Endometrium (tissue), 2 donors: Measurements from ENCODE around the gene COL4A2.

Experiments
- FAIRE-seq: peaks from 2 replicates; lab custom pipeline; 2012; peaks lifted over from hg19 to GRCh38; lab: Jason Lieb, UNC
- donor health status: control.
- donor health status: control.

COL4A2 gene

DNA sequence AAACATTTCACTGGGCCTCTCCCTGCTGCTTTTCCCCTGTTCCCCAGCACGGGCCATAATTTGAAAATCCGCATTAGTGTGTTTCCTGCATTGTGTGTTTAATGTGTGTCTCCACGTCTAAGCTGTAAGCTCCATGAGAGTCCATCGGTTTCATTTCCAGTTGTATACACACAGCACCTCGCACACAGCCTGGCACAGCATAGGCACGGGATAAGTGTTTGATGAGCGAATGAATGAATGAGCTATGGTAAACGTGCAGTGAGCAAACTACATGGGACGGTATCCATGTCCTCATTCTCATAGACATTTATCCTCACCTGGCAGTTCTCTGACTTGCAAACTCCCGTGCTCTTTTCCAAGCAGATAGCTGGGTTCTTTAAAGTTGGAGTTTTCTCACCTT is 148.4 kb downstream of the COL4A2 start:
- FAIRE-seq: no peak

DNA sequence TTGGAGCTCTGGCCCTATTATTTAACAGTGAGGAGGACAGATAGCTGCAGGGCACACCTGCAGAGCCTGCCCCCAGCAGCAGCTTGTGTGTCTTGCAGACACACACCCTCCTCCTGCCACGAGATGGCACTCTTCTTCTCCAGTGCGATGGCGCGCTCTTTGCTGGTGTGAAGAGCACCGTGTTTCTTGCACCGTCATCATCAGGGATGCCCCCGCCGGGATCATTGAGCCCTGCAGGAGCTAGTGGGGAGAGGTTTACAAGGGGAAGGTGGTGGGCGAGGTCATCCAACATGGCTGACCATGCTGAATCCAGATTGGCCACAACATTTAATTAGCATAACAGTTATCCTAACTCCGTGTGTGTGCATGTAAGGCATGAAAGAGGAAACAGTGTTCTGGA is 148.9 kb downstream of the COL4A2 start:
- FAIRE-seq: no peak

- no peak for FAIRE-seq
Observed at GRCh38 chr13:110456550-110456949, 149.5 kb downstream of the COL4A2 start.

- FAIRE-seq: no peak
Observed at GRCh38 chr13:110457361-110457760, 150.3 kb downstream of the COL4A2 start.

DNA sequence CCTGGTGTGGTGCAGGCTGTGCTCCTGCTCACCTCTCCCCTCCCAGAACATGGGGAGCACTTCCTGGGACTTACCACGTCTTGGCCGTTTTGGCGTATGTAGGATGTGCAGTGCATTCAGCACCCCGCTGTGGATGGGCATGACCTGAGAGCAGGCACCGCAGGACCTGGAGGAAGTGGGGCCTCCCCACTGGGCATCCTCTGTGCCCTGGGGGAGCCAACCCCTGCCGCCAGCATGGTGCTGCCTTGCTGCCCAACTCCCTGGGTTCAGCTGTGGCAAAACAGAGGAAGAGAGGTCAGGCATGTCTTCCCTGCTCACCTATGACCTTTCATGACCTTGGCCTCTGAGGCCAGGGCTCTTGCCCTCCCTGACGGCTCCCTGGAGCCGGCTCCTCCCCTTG is 150.9 kb downstream of the COL4A2 start:
- no peak for FAIRE-seq

GRCh38 chr13:110458594-110459365 is 151.7 kb downstream of the COL4A2 start:
- no peak for FAIRE-seq

GRCh38 chr13:110462091-110462490 is 155.0 kb downstream of the COL4A2 start:
- no peak for FAIRE-seq

DNA sequence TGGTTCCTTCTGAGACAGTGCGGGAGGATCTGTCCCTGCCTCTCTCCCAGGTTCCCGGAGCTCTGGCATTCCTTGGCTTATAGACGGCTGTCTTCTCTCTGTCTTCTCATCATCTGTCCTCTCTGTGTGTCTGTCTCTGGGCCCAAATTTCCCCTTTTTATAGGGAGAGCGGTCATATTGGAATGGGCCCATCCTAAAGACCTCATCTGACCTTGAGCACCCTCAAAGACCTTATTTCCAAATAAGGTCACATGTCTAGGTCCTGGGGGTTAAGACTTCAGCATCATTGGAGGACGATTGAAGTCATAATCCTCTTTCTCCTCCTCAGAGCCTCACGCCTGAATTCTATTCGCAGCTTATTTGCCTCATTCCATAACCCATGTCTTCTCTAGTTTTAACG is 156.1 kb downstream of the COL4A2 start:
- no peak for FAIRE-seq

GRCh38 chr13:110463871-110464510 is 156.9 kb downstream of the COL4A2 start:
- no peak for FAIRE-seq

DNA sequence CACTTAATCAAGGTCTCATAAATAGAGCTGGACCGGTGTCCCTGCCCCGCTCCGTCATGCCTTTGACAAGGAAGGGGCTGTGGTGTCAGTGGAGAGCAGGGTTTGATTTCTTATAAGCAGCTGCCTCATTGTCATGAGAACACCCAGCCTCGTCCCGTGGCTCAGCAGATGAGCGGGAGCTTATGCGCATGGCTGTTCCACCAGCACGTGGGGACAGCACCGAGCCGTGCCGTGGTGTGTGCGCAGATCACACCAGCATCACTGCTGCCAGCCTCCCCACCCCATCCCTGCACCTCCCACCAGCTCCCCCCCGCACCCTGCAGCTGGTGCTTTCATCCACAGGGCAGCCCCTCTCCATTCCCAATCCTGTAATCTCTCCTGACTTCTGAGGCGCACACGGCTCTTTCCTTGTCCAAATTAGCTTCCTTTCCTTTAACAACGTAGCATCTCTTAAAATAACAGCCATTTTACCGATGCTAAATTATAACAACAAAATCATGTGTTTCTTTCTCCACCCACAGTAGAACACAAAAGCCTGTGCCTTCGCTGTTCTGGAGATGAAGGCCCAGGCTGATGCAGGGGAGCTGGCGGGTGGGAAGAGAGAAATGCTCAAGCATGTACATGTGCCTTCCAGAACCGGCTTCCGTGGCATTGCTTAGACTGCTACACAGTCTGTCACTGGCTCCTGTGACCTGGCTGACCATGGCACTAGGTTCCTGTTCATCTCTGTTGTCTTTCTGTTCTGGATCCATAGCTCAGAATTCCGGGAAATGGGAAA is 157.7 kb downstream of the COL4A2 start:
- FAIRE-seq: no peak

GRCh38 chr13:110465696-110466095 is 158.6 kb downstream of the COL4A2 start:
- no peak for FAIRE-seq

GRCh38 chr13:110466266-110466915 is 159.3 kb downstream of the COL4A2 start:
- no peak for FAIRE-seq

GRCh38 chr13:110467516-110468110 is 160.5 kb downstream of the COL4A2 start:
- no peak for FAIRE-seq

DNA sequence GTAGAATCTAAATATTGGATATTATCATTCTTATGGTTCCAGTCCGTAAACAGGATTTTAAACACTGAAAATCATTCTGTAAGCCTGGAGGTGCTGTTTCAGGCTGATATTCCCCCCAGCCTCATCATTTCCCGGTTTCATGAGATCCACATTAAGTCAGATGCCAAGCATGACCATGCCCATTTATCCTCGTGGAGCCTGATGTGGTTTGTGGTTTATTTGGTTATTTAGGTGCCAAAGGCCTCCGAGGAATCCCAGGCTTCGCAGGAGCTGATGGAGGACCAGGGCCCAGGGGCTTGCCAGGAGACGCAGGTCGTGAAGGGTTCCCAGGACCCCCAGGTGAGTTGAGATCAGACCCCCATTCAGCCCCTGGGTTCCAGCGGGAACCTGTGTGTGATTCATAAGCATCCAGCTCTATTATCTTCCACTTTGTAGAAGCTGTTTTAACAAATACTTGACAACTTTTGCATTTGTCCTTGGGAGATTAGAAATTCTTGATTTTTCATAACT is 162.0 kb downstream of the COL4A2 start:
- no peak for FAIRE-seq

DNA sequence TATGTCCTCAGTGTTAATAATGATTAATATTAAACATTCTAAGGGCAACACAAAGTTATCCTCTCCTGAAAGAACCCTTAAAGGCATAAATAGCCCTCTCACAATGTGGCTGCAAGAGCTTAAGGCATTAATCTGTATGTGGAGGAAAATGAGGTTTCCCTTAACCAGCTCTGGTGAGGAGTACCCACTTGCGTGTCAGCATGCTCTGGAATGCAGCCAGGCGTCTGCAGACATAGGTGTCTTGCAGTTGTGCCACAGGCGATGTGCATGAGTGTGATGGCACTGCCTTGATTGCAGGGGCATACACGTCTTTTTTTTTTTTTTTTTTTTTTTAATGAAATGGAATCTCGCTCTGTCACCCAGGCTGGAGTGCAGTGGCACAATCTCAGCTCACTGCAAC is 162.5 kb downstream of the COL4A2 start:
- FAIRE-seq: no peak

DNA sequence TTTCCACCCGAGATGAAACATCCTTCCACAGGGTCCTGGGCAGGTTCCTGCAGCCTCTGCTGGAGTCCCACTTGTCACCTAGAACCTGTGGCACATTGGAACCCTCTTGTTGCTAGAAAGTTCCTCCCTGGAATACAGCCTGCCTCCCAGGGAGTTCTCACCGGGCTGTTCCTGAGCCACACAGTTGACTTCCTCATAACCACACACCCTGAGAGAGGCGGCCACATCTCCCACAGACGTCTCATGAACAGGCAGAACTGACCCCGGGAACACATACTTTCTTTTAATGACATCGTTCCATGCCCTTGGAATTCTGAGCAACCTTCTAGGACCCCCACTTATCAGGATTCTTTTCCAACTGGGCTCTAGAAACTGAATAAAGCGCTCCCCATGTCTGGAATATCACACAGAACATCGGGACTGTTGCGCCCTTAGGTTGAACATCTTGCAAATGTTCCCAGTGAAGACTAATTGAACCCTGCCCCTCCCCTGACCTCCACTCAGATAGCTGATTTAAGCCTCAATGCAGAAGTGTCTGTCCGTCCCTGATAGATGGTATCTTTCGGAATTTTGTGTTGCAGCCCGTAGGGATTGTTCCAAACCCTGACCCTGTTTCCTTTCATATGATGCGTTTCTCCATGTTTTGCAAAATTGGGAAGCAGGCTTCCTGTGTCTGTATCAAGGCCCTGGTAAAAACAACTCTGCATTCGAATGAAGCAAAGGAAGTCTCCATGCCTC is 163.4 kb downstream of the COL4A2 start:
- no peak for FAIRE-seq

GRCh38 chr13:110471156-110471832 is 164.2 kb downstream of the COL4A2 start:
- no peak for FAIRE-seq

DNA sequence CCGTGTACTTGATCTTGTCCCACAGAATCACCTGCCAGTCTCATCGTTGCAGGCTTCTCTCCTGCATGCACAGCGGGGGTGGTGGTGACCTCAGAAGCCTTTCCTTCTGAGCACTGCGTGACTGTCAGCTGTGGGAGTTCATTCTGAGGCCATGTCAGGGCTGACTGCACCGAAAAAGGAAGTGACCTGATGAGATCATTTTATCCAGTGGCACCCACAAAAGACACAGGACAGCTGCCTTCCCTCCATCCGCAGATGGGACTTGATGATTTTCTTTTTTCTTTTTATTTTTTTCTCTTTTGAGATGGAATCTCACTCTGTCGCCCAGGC is 164.7 kb downstream of the COL4A2 start:
- FAIRE-seq: no peak

GRCh38 chr13:110472904-110473563 is 165.9 kb downstream of the COL4A2 start:
- no peak for FAIRE-seq

- no peak for FAIRE-seq
Observed at GRCh38 chr13:110474713-110475112, 167.6 kb downstream of the COL4A2 start.
